ENCODE results near the gene UGT3A1. TPM values are rescaled to one million over a fixed set of nuclear protein-coding genes. Genes with fewer than 3 reads are reported as not detected.

Gene UGT3A1
- total RNA-seq, 2 experiments from 2014 or later: not detected

GRCh38 chr5:36029914-36030313, 38.7 kb upstream of the UGT3A1 start:
- TF ChIP-seq EZH2phosphoT487 (IDR thresholded peaks at IDR 0.05; ENCODE audit: borderline replicate concordance, low read depth, low read length) (no peak), CTCF (conservative IDR thresholded peaks at IDR 0.05; ENCODE audit: low read length) (no peak)
- Histone ChIP-seq H3K27ac (ENCODE audit: low read depth, low read length, poor library complexity, severe bottlenecking) (no peak overlapping the region), H3K4me3 (ENCODE audit: low read depth, low read length, poor library complexity, severe bottlenecking) (no peak overlapping the region), H3K4me1 (ENCODE audit: insufficient read depth, low read length, poor library complexity, severe bottlenecking) (no peaks in the 10 kb centered on the region), H2AFZ (ENCODE audit: low read length) (no peak overlapping the region), H3K9me2 (ENCODE audit: insufficient read depth, low read length) (no peaks in the 10 kb centered on the region), H3K36me3 (ENCODE audit: insufficient read depth, low read length) (no peaks in the 10 kb centered on the region), H3K79me2 (ENCODE audit: insufficient read depth, low read depth, low read length) (no peaks in the 10 kb centered on the region), H4K20me1 (ENCODE audit: insufficient read depth, low read length) (no peaks in the 10 kb centered on the region), H3K9me3 (ENCODE audit: low read length) (no peaks in the 10 kb centered on the region), H3K4me2 (ENCODE audit: low read length) (no peak overlapping the region)
- DNase-seq (ENCODE audit: low spot score): no peak
- BruUV-seq (replicated peaks): no TSS peak
- intact Hi-C loops (cut with micrococcal nuclease; ENCODE audit: unreplicated experiment): no loop called here
- ChIA-PET CTCF (ENCODE audit: unreplicated experiment) (no interaction called here), POLR2A (no interaction called here)

- H3K4me2 ChIP-seq (ENCODE audit: low read length): no peak overlapping the region
- H3K4me3 ChIP-seq (ENCODE audit: low read depth, low read length, poor library complexity, severe bottlenecking): no peak overlapping the region
- no peaks in the 10 kb centered on the region for H3K4me1 ChIP-seq (ENCODE audit: insufficient read depth, low read length, poor library complexity, severe bottlenecking)
- POLR2A ChIA-PET: interaction anchor here (0.5 kb wide), 1 partner anchor 1818 kb away, joined by 4 read pairs; no protein-coding TSS in a partner anchor
- H4K20me1 ChIP-seq (ENCODE audit: insufficient read depth, low read length): no peaks in the 10 kb centered on the region
- no peak overlapping the region for H2AFZ ChIP-seq (ENCODE audit: low read length)
- H3K9me2 ChIP-seq (ENCODE audit: insufficient read depth, low read length): no peaks in the 10 kb centered on the region
- no peak for DNase-seq (ENCODE audit: low spot score)
- intact Hi-C loops (cut with micrococcal nuclease; ENCODE audit: unreplicated experiment): no loop called here
- CTCF ChIA-PET (ENCODE audit: unreplicated experiment): no interaction called here
- no peak overlapping the region for H3K27ac ChIP-seq (ENCODE audit: low read depth, low read length, poor library complexity, severe bottlenecking)
- H3K9me3 ChIP-seq (ENCODE audit: low read length): no peaks in the 10 kb centered on the region
- BruUV-seq (replicated peaks): no TSS peak
- no peaks in the 10 kb centered on the region for H3K36me3 ChIP-seq (ENCODE audit: insufficient read depth, low read length)
- no peaks in the 10 kb centered on the region for H3K79me2 ChIP-seq (ENCODE audit: insufficient read depth, low read depth, low read length)
- TF ChIP-seq CTCF (conservative IDR thresholded peaks at IDR 0.05; ENCODE audit: low read length) (no peak), EZH2phosphoT487 (IDR thresholded peaks at IDR 0.05; ENCODE audit: borderline replicate concordance, low read depth, low read length) (no peak)
Observed at GRCh38 chr5:36028816-36029465, 37.8 kb upstream of the UGT3A1 start.

GRCh38 chr5:36027711-36028110, 36.5 kb upstream of the UGT3A1 start:
- no peak overlapping the region for H3K27ac ChIP-seq (ENCODE audit: low read depth, low read length, poor library complexity, severe bottlenecking)
- ChIA-PET POLR2A (no interaction called here), CTCF (ENCODE audit: unreplicated experiment) (no interaction called here)
- no peaks in the 10 kb centered on the region for H3K79me2 ChIP-seq (ENCODE audit: insufficient read depth, low read depth, low read length)
- H3K9me2 ChIP-seq (ENCODE audit: insufficient read depth, low read length): no peaks in the 10 kb centered on the region
- no peak overlapping the region for H3K4me2 ChIP-seq (ENCODE audit: low read length)
- no peak for TF ChIP-seq CTCF (conservative IDR thresholded peaks at IDR 0.05; ENCODE audit: low read length)
- no peak for TF ChIP-seq EZH2phosphoT487 (IDR thresholded peaks at IDR 0.05; ENCODE audit: borderline replicate concordance, low read depth, low read length)
- H2AFZ ChIP-seq (ENCODE audit: low read length): no peak overlapping the region
- H3K4me3 ChIP-seq (ENCODE audit: low read depth, low read length, poor library complexity, severe bottlenecking): no peak overlapping the region
- no peak for DNase-seq (ENCODE audit: low spot score)
- no peaks in the 10 kb centered on the region for H4K20me1 ChIP-seq (ENCODE audit: insufficient read depth, low read length)
- intact Hi-C loops (cut with micrococcal nuclease; ENCODE audit: unreplicated experiment): no loop called here
- H3K4me1 ChIP-seq (ENCODE audit: insufficient read depth, low read length, poor library complexity, severe bottlenecking): no peaks in the 10 kb centered on the region
- H3K36me3 ChIP-seq (ENCODE audit: insufficient read depth, low read length): no peaks in the 10 kb centered on the region
- no peaks in the 10 kb centered on the region for H3K9me3 ChIP-seq (ENCODE audit: low read length)
- BruUV-seq (replicated peaks): no TSS peak

Data from OCI-LY7 (cell line).